GDM1 (cell line): ENCODE data around the gene GNAI1.
"Not testable (repeated sequence)": the region's sequence is repeated elsewhere in the genome, so short reads cannot be mapped to it uniquely, and the experiment has no call there.

ENCODE experiments used
- DNase-seq: peaks from one replicate; lab custom pipeline; 2025; lab: John Stamatoyannopoulos, UW

The GNAI1 gene

GRCh38 chr7:80132594-80132993, 2.0 kb upstream of the GNAI1 start:
- DNase-seq: no peak

GRCh38 chr7:80133361-80134114, 1.1 kb upstream of the GNAI1 start:
- no peak for DNase-seq

- no peak for DNase-seq
These were observed 506 bp upstream of the GNAI1 start for GRCh38 chr7:80134115-80134535.

GRCh38 chr7:80135309-80136104, 876 bp downstream of the GNAI1 start:
- DNase-seq: no peak

GRCh38 chr7:80136261-80137055, 1.8 kb downstream of the GNAI1 start:
- no peak for DNase-seq

- DNase-seq: no peak
These were observed 2.8 kb downstream of the GNAI1 start for GRCh38 chr7:80137410-80137809.

- no peak for DNase-seq
These were observed 4.6 kb downstream of the GNAI1 start for GRCh38 chr7:80139236-80139635.

GRCh38 chr7:80140388-80140787, 5.8 kb downstream of the GNAI1 start:
- no peak for DNase-seq

- DNase-seq: no peak
These were observed 6.7 kb downstream of the GNAI1 start for GRCh38 chr7:80141376-80141775.

GRCh38 chr7:80142853-80143580, 8.4 kb downstream of the GNAI1 start:
- DNase-seq: no peak

- no peak for DNase-seq
These were observed 11.3 kb downstream of the GNAI1 start for GRCh38 chr7:80145780-80146422.

GRCh38 chr7:80146545-80147182, 12.0 kb downstream of the GNAI1 start:
- DNase-seq: no peak

GRCh38 chr7:80147543-80148391, 13.1 kb downstream of the GNAI1 start:
- DNase-seq: no peak

GRCh38 chr7:80150611-80151273, 16.1 kb downstream of the GNAI1 start:
- DNase-seq: no peak

GRCh38 chr7:80151274-80151665, 16.6 kb downstream of the GNAI1 start:
- DNase-seq: no peak

GRCh38 chr7:80153446-80153845, 18.8 kb downstream of the GNAI1 start:
- no peak for DNase-seq

- DNase-seq: no peak
These were observed 20.2 kb downstream of the GNAI1 start for GRCh38 chr7:80154656-80155333.

- no peak for DNase-seq
These were observed 20.7 kb downstream of the GNAI1 start for GRCh38 chr7:80155374-80155773.

GRCh38 chr7:80157770-80158169, 23.1 kb downstream of the GNAI1 start:
- DNase-seq: not testable (repeated sequence)
